ENCODE results near the gene RCHY1.
"Not testable (repeated sequence)": the region's sequence is repeated elsewhere in the genome, so short reads cannot be mapped to it uniquely, and the experiment has no call there.

Gene RCHY1

DNA sequence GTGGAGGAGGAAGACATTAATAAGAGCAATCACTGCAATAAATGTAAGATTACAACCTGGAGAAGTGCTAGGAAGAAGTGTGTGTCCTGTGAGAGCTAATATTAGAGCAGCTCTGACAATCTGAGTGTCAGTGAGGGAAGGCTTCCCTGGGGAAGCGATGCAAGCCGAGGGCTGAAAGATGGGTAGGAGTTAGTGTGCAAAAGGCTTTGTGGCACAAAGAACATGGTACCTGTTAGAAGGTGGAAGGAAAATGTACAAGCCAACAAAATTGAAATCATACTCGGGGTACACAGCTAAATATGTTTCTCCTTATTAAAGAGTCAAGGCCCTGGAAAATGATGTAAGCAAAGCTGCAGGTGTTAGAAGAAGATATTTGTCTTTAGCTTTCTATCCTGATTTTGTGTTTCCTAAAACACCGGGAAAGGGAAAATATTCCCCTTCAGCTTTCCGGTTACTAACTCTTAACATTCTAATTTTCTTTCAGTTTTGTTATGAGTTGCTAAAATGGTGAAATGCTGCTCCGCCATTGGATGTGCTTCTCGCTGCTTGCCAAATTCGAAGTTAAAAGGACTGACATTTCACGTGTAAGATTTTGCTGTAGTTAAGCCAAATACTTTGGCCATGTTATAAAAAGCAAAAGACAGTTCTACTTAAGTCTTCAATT lies 878 bp upstream of the RCHY1 start:
- DNase-seq (ENCODE audit: low spot score), result no peak
- no peak for ATAC-seq (ENCODE audit: low read depth)
- H3K4me1 ChIP-seq (ENCODE audit: insufficient read depth, poor library complexity, severe bottlenecking), result peaks cover 31% of the 10 kb centered on the region
- H3K27me3 ChIP-seq (ENCODE audit: insufficient read depth, poor library complexity, severe bottlenecking), result no peaks in the 10 kb centered on the region
- peaks cover 43% of the 10 kb centered on the region for H3K36me3 ChIP-seq (ENCODE audit: low read depth)
- H3K9me3 ChIP-seq (ENCODE audit: severe bottlenecking), result no peaks in the 10 kb centered on the region
- peak overlapping the region; percentile 74 for H3K27ac ChIP-seq (ENCODE audit: poor library complexity, severe bottlenecking)
- H3K4me3 ChIP-seq (ENCODE audit: severe bottlenecking), result peak overlapping the region; percentile 54
- TF ChIP-seq, protein P1, sequence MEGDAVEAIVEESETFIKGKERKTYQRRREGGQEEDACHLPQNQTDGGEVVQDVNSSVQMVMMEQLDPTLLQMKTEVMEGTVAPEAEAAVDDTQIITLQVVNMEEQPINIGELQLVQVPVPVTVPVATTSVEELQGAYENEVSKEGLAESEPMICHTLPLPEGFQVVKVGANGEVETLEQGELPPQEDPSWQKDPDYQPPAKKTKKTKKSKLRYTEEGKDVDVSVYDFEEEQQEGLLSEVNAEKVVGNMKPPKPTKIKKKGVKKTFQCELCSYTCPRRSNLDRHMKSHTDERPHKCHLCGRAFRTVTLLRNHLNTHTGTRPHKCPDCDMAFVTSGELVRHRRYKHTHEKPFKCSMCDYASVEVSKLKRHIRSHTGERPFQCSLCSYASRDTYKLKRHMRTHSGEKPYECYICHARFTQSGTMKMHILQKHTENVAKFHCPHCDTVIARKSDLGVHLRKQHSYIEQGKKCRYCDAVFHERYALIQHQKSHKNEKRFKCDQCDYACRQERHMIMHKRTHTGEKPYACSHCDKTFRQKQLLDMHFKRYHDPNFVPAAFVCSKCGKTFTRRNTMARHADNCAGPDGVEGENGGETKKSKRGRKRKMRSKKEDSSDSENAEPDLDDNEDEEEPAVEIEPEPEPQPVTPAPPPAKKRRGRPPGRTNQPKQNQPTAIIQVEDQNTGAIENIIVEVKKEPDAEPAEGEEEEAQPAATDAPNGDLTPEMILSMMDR (IDR thresholded peaks at IDR 0.05; ENCODE audit: poor library complexity, severe bottlenecking), result no peak

DNA sequence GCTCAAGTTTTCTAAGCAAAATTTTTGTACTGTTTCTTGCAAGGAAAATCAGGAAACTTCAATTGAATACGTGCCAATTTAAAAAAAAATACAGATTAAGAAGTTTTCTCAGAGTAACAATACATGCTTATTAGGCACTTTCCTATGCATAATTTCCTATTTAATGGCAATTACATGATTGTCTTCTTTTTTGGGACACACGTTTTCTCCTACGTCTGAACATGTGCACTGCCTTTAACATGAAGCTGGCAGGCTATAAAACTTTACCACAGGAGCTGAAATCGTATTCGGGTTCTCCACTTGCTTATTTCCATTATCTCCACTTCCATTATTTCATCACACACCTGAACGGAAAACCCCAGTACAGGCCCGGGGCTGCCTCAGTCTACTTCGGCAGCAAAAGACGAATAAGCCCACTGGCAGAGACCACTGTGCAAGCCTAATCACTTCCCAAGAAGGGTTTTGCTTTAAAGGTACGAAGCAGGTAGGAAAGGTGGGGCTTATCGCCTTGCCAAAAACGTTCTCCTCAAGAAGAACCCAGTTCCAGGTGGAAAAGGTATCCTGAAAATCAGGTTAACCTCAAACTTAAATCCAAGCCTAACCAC lies 575 bp downstream of the RCHY1 start:
- Histone ChIP-seq H3K9me3 (ENCODE audit: severe bottlenecking) (no peaks in the 10 kb centered on the region), H3K27me3 (ENCODE audit: insufficient read depth, poor library complexity, severe bottlenecking) (no peaks in the 10 kb centered on the region), H3K27ac (ENCODE audit: poor library complexity, severe bottlenecking) (peak overlapping the region; percentile 74), H3K36me3 (ENCODE audit: low read depth) (peaks cover 49% of the 10 kb centered on the region), H3K4me1 (ENCODE audit: insufficient read depth, poor library complexity, severe bottlenecking) (peaks cover 31% of the 10 kb centered on the region), H3K4me3 (ENCODE audit: severe bottlenecking) (peak overlapping the region; percentile 54)
- ATAC-seq (ENCODE audit: low read depth) (no peak), DNase-seq (ENCODE audit: low spot score) (no peak)
- TF ChIP-seq, protein P1 (IDR thresholded peaks at IDR 0.05; ENCODE audit: poor library complexity, severe bottlenecking), result no peak

DNA sequence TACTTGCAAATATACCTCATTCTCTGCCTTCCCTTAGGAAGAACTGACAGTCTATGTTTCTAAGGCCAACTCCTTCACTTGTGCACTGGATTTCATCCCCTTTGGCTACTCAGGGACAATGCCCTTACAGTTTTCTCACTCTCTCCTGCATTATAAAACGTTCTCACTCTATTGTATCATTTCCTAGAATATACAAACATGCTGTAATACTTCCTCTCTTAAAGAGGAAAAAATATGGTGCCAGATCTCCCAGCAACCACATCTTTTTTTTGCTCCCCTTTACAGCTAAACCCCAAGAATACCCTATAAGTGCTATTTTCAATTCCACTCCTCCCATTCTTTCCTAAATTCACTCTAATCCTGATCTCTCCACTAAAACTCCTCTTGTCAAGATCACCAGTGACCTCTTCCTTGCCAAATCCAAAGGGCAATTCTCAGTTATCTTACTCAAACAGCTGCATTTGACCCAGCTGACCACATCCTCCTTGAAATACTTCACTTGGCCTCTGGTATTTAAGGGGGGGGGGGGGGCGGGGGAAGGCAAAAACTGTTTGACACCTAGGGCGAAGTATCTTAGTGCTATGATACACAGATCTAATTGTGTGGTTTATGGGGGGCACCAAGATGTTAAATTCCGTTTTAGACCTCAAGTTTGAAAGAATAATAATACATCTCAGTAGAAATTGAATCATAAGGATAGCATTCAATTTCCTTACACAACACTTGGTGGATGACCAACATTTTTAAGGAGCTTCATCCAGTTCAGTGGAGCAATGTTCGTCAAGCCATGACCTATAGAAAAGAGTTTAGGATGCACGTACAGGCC lies 1.6 kb downstream of the RCHY1 start:
- H3K27me3 ChIP-seq (ENCODE audit: insufficient read depth, poor library complexity, severe bottlenecking), result no peaks in the 10 kb centered on the region
- peaks cover 31% of the 10 kb centered on the region for H3K4me1 ChIP-seq (ENCODE audit: insufficient read depth, poor library complexity, severe bottlenecking)
- TF ChIP-seq, protein P1 (IDR thresholded peaks at IDR 0.05; ENCODE audit: poor library complexity, severe bottlenecking), result no peak
- H3K4me3 ChIP-seq (ENCODE audit: severe bottlenecking), result peak overlapping the region; percentile 54
- peaks cover 51% of the 10 kb centered on the region for H3K36me3 ChIP-seq (ENCODE audit: low read depth)
- peak overlapping the region; percentile 74 for H3K27ac ChIP-seq (ENCODE audit: poor library complexity, severe bottlenecking)
- no peak for DNase-seq (ENCODE audit: low spot score)
- H3K9me3 ChIP-seq (ENCODE audit: severe bottlenecking), result no peaks in the 10 kb centered on the region
- ATAC-seq (ENCODE audit: low read depth), result no peak

DNA sequence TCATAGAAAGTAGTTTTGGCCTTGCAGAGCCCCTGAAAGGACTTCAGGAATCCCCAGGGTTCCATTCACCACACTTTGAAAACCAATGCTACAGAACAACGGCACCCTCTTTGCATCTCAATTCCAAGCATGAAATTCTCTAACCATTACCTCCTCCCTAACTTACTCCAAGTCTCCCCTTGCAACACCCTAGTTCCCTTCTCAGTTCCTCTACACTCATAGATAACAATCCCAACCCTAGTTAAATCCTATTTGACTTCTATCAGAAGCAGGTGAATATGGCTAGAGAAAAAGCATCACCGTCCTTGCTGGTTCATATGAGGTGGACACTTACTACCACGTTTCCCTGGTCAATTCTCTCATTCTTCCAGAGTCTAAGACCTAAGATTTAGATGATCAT lies 2.4 kb downstream of the RCHY1 start:
- Histone ChIP-seq H3K27me3 (ENCODE audit: insufficient read depth, poor library complexity, severe bottlenecking) (no peaks in the 10 kb centered on the region), H3K36me3 (ENCODE audit: low read depth) (peaks cover 51% of the 10 kb centered on the region), H3K4me1 (ENCODE audit: insufficient read depth, poor library complexity, severe bottlenecking) (peaks cover 31% of the 10 kb centered on the region), H3K27ac (ENCODE audit: poor library complexity, severe bottlenecking) (peak overlapping the region; percentile 74), H3K9me3 (ENCODE audit: severe bottlenecking) (no peaks in the 10 kb centered on the region), H3K4me3 (ENCODE audit: severe bottlenecking) (no peak overlapping the region)
- ATAC-seq (ENCODE audit: low read depth) (no peak), DNase-seq (ENCODE audit: low spot score) (no peak)
- TF ChIP-seq, protein P1 (IDR thresholded peaks at IDR 0.05; ENCODE audit: poor library complexity, severe bottlenecking), result no peak

DNA sequence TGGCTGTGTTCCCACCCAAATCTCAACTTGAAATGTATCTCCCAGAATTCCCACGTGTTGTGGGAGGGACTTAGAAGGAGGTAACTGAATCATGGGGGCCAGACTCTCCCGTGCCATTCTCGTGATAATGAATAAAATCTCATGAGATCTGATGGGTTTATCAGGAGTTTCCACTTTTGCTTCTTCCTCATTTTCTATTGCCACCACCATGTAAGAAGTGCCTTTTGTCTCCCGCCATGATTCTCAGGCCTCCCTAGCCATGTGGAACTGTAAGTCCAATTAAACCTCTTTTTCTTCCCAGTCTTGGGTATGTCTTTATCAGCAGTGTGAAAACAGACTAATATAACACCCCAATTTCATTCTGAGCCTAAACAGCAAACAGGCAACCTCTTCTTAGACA lies 4.6 kb downstream of the RCHY1 start:
- not testable (repeated sequence) for ATAC-seq (ENCODE audit: low read depth); H3K27me3 ChIP-seq (ENCODE audit: insufficient read depth, poor library complexity, severe bottlenecking); H3K27ac ChIP-seq (ENCODE audit: poor library complexity, severe bottlenecking); H3K4me3 ChIP-seq (ENCODE audit: severe bottlenecking); DNase-seq (ENCODE audit: low spot score); H3K9me3 ChIP-seq (ENCODE audit: severe bottlenecking)
- H3K4me1 ChIP-seq (ENCODE audit: insufficient read depth, poor library complexity, severe bottlenecking), result peaks cover 19% of the 10 kb centered on the region
- H3K36me3 ChIP-seq (ENCODE audit: low read depth), result peaks cover 56% of the 10 kb centered on the region
